ENCODE results near the gene SGTB. TPM values are rescaled to one million over a fixed set of nuclear protein-coding genes. Genes with fewer than 3 reads are reported as not detected.

SGTB gene
- total and polyA plus RNA-seq, 7 experiments from 2014 or later = 12.8 to 59.5 (median 41.6) TPM

DNA sequence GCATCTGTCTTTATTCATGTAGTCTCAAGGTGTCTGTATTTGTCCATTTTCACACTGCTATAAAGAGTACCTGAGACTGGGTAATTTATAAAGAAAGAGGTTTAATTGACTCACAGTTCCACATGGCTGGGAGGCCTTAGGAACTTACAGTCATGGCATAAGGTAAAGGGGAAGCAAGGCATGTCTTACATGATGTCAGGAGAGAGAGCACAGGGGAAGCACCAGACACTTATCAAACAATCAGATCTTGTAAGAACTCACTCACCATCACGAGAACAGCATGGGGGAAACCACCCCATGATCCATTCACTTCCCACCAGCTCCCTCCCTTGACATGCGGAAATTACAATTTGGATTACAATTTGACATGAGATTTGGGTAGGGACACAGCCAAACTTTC, 44.3 kb upstream of the SGTB start:
- intact Hi-C loops (cut with micrococcal nuclease) = no loop called here
- Mint-ChIP-seq H3K27ac (no peak overlapping the region), H3K27me3 (no peaks in the 10 kb centered on the region), H3K4me1 (peaks cover 0 to 16% (median under 1%) of the 10 kb centered on the region in 7 donors), H3K9me3 (peaks cover 0 to 13% (median 6%) of the 10 kb centered on the region in 11 donors), H3K4me3 (no peak overlapping the region), H3K36me3 (peaks cover 7 to 27% (median 13%) of the 10 kb centered on the region in 5 donors)
- H3K27ac ChIP-seq (ENCODE audit: low read depth, low read length) = no peak overlapping the region
- H3K4me3 ChIP-seq (ENCODE audit: low read length) = no peak overlapping the region
- no peaks in the 10 kb centered on the region for H3K36me3 ChIP-seq (ENCODE audit: control insufficient read depth in 2 of 3, insufficient read depth in 3 of 3, low read length in 3 of 3)
- H3K27me3 ChIP-seq (ENCODE audit: control insufficient read depth in 2 of 2, insufficient read depth in 2 of 2, low read length in 2 of 2) = no peaks in the 10 kb centered on the region
- ChIA-PET POLR2A (interaction anchor here (0.8 to 1.3 kb wide), 2 partner anchors 9 to 159 kb away, joined by 3 read pairs; no protein-coding TSS in a partner anchor), CTCF (interaction anchor here (0.6 kb wide), 1 partner anchor 224 kb away, joined by 3 read pairs; no protein-coding TSS in a partner anchor)
- H3K9me3 ChIP-seq (ENCODE audit: control insufficient read depth in 2 of 3, low read length in 3 of 3) = no peaks in the 10 kb centered on the region
- peaks cover 0 to 4% of the 10 kb centered on the region in 2 donors for H3K4me1 ChIP-seq (ENCODE audit: control insufficient read depth in 2 of 2, insufficient read depth in 2 of 2, low read length in 2 of 2)
- DNase-seq (no peak), ATAC-seq (no peak)

DNA sequence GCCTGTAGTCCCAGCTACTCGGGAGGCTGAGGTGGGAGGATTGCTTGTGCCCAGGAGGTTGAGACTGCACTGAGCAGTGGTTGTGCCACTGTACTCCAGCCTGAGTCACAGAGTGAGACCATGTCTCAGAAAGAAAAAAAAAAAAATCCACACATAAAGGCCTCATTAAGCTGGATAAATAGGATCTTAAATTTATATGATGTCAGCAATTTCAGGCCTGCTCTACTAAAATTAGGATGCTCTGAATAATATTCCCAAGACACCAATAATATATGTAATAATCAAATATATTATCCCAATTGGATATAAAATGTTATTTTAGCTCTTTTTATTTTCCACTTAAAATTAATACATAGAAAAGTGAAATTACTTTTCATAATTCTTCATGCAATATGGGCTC, 43.7 kb upstream of the SGTB start:
- peaks cover 7 to 27% (median 13%) of the 10 kb centered on the region in 5 donors for H3K36me3 Mint-ChIP-seq
- H3K4me3 Mint-ChIP-seq = no peak overlapping the region
- H3K9me3 ChIP-seq (ENCODE audit: control insufficient read depth in 2 of 3, low read length in 3 of 3) = no peaks in the 10 kb centered on the region
- H3K27ac ChIP-seq (ENCODE audit: low read depth, low read length) = no peak overlapping the region
- DNase-seq (no peak), ATAC-seq (no peak)
- ChIA-PET POLR2A (interaction anchor here (0.8 to 1.3 kb wide), 2 partner anchors 10 to 159 kb away, joined by 3 read pairs; no protein-coding TSS in a partner anchor), CTCF (interaction anchor here (0.6 kb wide), 1 partner anchor 224 kb away, joined by 3 read pairs; no protein-coding TSS in a partner anchor)
- H3K36me3 ChIP-seq (ENCODE audit: control insufficient read depth in 2 of 3, insufficient read depth in 3 of 3, low read length in 3 of 3) = no peaks in the 10 kb centered on the region
- H3K27me3 Mint-ChIP-seq = no peaks in the 10 kb centered on the region
- no peak overlapping the region for H3K27ac Mint-ChIP-seq
- intact Hi-C loops (cut with micrococcal nuclease) = no loop called here
- H3K4me3 ChIP-seq (ENCODE audit: low read length) = no peak overlapping the region
- no peaks in the 10 kb centered on the region for H3K27me3 ChIP-seq (ENCODE audit: control insufficient read depth in 2 of 2, insufficient read depth in 2 of 2, low read length in 2 of 2)
- H3K9me3 Mint-ChIP-seq = peaks cover 0 to 13% (median 6%) of the 10 kb centered on the region in 11 donors
- H3K4me1 ChIP-seq (ENCODE audit: control insufficient read depth in 2 of 2, insufficient read depth in 2 of 2, low read length in 2 of 2) = peaks cover 0 to 4% of the 10 kb centered on the region in 2 donors
- H3K4me1 Mint-ChIP-seq = peaks cover 3 to 19% (median 6%) of the 10 kb centered on the region in 7 donors

DNA sequence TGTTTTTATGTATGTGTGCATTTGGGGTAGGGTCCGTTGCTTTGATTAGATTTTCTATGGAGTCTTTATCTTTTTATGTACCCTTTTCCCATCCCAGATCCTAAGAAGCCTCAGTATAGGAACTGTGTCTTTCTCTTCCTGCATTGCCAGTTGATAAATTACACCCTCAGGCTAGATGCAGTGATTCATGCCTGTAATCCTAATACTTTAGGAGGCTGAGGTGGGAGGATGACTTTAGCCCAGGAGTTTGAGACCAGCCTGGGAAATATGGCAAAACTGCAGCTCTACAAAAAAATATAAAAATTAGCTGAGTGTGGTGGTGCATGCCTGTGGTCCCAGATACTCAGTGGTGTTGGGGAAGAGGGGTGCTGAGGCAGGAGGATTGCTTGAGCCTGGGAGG, 40.3 kb upstream of the SGTB start:
- no peak overlapping the region for H3K27ac Mint-ChIP-seq
- POLR2A ChIA-PET = interaction anchor here (0.6 to 4.1 kb wide), 5 partner anchors 40 to 382 kb away, joined by 3 to 21 read pairs (median 4); partner anchors contain the start of genes ERBIN, NLN and SGTB
- no peak for ATAC-seq

GRCh38 chr5:65760504-65761275, 38.8 kb upstream of the SGTB start:
- Histone ChIP-seq H3K27me3 (ENCODE audit: control insufficient read depth in 2 of 2, insufficient read depth in 2 of 2, low read length in 2 of 2) (no peaks in the 10 kb centered on the region), H3K4me1 (ENCODE audit: control insufficient read depth in 2 of 2, insufficient read depth in 2 of 2, low read length in 2 of 2) (peaks cover 0 to 4% of the 10 kb centered on the region in 2 donors), H3K27ac (ENCODE audit: low read depth, low read length) (no peak overlapping the region), H3K4me3 (ENCODE audit: low read length) (no peak overlapping the region), H3K9me3 (ENCODE audit: control insufficient read depth in 2 of 3, low read length in 3 of 3) (no peaks in the 10 kb centered on the region), H3K36me3 (ENCODE audit: control insufficient read depth in 2 of 3, insufficient read depth in 3 of 3, low read length in 3 of 3) (no peaks in the 10 kb centered on the region)
- no peaks in the 10 kb centered on the region for H3K27me3 Mint-ChIP-seq
- peak overlapping the region in 3 of 10 donors; percentile 2 to 24 (median 4) for H3K4me3 Mint-ChIP-seq
- H3K4me1 Mint-ChIP-seq = peaks cover 3 to 10% (median 6%) of the 10 kb centered on the region in 7 donors
- intact Hi-C loops (cut with micrococcal nuclease) = loop anchor here (1.0 to 5.0 kb wide), 10 partner anchors 38 to 997 kb away; partner anchors contain the start of genes SREK1 (in 2 of the 2), ERBIN (in 1 of the 2), NLN (in 1 of the 2) and SGTB (in 1 of the 2)
- peak; percentile 95 for ATAC-seq
- peaks cover 0 to 4% (median 0%) of the 10 kb centered on the region in 5 donors for H3K36me3 Mint-ChIP-seq
- peak overlapping the region in 3 of 9 donors; percentile 0 to 68 (median 23) for H3K27ac Mint-ChIP-seq
- peak in 7 of 9 donors; percentile 53 to 81 (median 67) for DNase-seq
- ChIA-PET CTCF (interaction anchor here (0.6 to 2.2 kb wide), 10 partner anchors 17 to 1062 kb away, joined by 3 to 7 read pairs (median 4); no protein-coding TSS in a partner anchor), POLR2A (interaction anchor here (1.3 to 4.1 kb wide), 3 partner anchors 39 to 165 kb away, joined by 5 to 21 read pairs (median 5); partner anchors contain the start of genes ERBIN, NLN and SGTB)
- no peaks in the 10 kb centered on the region for H3K9me3 Mint-ChIP-seq

More for the DNA sequence above, 40.3 kb upstream of the SGTB start:
- no peaks in the 10 kb centered on the region for H3K27me3 ChIP-seq (ENCODE audit: control insufficient read depth in 2 of 2, insufficient read depth in 2 of 2, low read length in 2 of 2)
- no peaks in the 10 kb centered on the region for H3K27me3 Mint-ChIP-seq
- H3K9me3 Mint-ChIP-seq = peaks cover 0 to 6% (median 0%) of the 10 kb centered on the region in 11 donors
- H3K4me3 ChIP-seq (ENCODE audit: low read length) = no peak overlapping the region
- H3K9me3 ChIP-seq (ENCODE audit: control insufficient read depth in 2 of 3, low read length in 3 of 3) = no peaks in the 10 kb centered on the region
- H3K4me1 Mint-ChIP-seq = peaks cover 3 to 15% (median 10%) of the 10 kb centered on the region in 7 donors
- H3K36me3 Mint-ChIP-seq = peaks cover 0 to 13% (median 8%) of the 10 kb centered on the region in 5 donors
- peaks cover 0 to 4% of the 10 kb centered on the region in 2 donors for H3K4me1 ChIP-seq (ENCODE audit: control insufficient read depth in 2 of 2, insufficient read depth in 2 of 2, low read length in 2 of 2)
- no peak overlapping the region for H3K4me3 Mint-ChIP-seq
- H3K27ac ChIP-seq (ENCODE audit: low read depth, low read length) = no peak overlapping the region
- CTCF ChIA-PET = interaction anchor here (0.6 to 2.2 kb wide), 4 partner anchors 162 to 287 kb away, joined by 3 to 7 read pairs (median 3); no protein-coding TSS in a partner anchor
- intact Hi-C loops (cut with micrococcal nuclease) = loop anchor here in 1 of 2 donors (5.0 kb wide), 2 partner anchors 165 to 995 kb away; partner anchors contain the start of gene ERBIN
- no peaks in the 10 kb centered on the region for H3K36me3 ChIP-seq (ENCODE audit: control insufficient read depth in 2 of 3, insufficient read depth in 3 of 3, low read length in 3 of 3)
- DNase-seq = no peak

- H3K4me3 ChIP-seq (ENCODE audit: low read length) = no peak overlapping the region
- intact Hi-C loops (cut with micrococcal nuclease) = no loop called here
- no peak overlapping the region for H3K27ac ChIP-seq (ENCODE audit: low read depth, low read length)
- ATAC-seq (no peak), DNase-seq (no peak)
- ChIA-PET POLR2A (interaction anchor here (4.1 kb wide), 1 partner anchor 167 kb away, joined by 21 read pairs; the partner anchor contains the start of gene ERBIN), CTCF (interaction anchor here (0.5 to 1.2 kb wide), 2 partner anchors 263 to 528 kb away, joined by 3 read pairs; no protein-coding TSS in a partner anchor)
- H3K27ac Mint-ChIP-seq = no peak overlapping the region
- H3K27me3 ChIP-seq (ENCODE audit: control insufficient read depth in 2 of 2, insufficient read depth in 2 of 2, low read length in 2 of 2) = no peaks in the 10 kb centered on the region
- H3K4me1 ChIP-seq (ENCODE audit: control insufficient read depth in 2 of 2, insufficient read depth in 2 of 2, low read length in 2 of 2) = peaks cover 0 to 4% of the 10 kb centered on the region in 2 donors
- H3K36me3 Mint-ChIP-seq = peaks cover 0 to 4% (median 0%) of the 10 kb centered on the region in 5 donors
- peaks cover 3 to 10% (median 6%) of the 10 kb centered on the region in 7 donors for H3K4me1 Mint-ChIP-seq
- H3K9me3 ChIP-seq (ENCODE audit: control insufficient read depth in 2 of 3, low read length in 3 of 3) = no peaks in the 10 kb centered on the region
- no peak overlapping the region for H3K4me3 Mint-ChIP-seq
- H3K27me3 Mint-ChIP-seq = no peaks in the 10 kb centered on the region
- H3K36me3 ChIP-seq (ENCODE audit: control insufficient read depth in 2 of 3, insufficient read depth in 3 of 3, low read length in 3 of 3) = no peaks in the 10 kb centered on the region
- H3K9me3 Mint-ChIP-seq = no peaks in the 10 kb centered on the region
Measured at GRCh38 chr5:65758546-65759144, 36.7 kb upstream of the SGTB start.

DNA sequence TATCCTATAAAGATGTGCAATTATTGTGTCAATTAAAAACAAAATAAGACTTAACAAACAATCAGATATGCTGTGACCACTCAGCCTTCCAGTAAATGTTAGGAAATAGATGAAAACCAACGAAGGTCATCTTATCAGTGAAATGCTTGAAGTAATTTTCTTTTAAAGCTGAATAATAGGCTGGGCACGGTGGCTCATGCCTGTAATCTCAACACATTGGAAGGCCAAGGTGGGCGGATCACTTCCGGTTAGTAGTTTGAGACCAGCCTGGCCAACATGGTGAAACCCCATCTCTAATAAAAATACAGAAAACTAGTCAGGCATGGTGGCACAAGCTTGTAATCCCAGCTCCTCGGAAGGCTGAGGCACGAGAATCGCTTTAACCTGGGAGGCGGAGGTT, 31.3 kb upstream of the SGTB start:
- no peak for DNase-seq
- H3K27me3 ChIP-seq (ENCODE audit: control insufficient read depth in 2 of 2, insufficient read depth in 2 of 2, low read length in 2 of 2) = no peaks in the 10 kb centered on the region
- no peaks in the 10 kb centered on the region for H3K9me3 ChIP-seq (ENCODE audit: control insufficient read depth in 2 of 3, low read length in 3 of 3)
- CTCF ChIA-PET = no interaction called here
- Mint-ChIP-seq H3K36me3 (peaks cover 0 to 6% (median 0%) of the 10 kb centered on the region in 5 donors), H3K27ac (no peak overlapping the region), H3K4me3 (no peak overlapping the region), H3K27me3 (peaks cover 0 to 4% (median 0%) of the 10 kb centered on the region in 5 donors), H3K4me1 (peaks cover 0 to 11% (median 9%) of the 10 kb centered on the region in 7 donors), H3K9me3 (peaks cover 0 to 2% (median 0%) of the 10 kb centered on the region in 11 donors)
- H3K36me3 ChIP-seq (ENCODE audit: control insufficient read depth in 2 of 3, insufficient read depth in 3 of 3, low read length in 3 of 3) = no peaks in the 10 kb centered on the region
- no peaks in the 10 kb centered on the region for H3K4me1 ChIP-seq (ENCODE audit: control insufficient read depth in 2 of 2, insufficient read depth in 2 of 2, low read length in 2 of 2)
- POLR2A ChIA-PET = no interaction called here
- intact Hi-C loops (cut with micrococcal nuclease) = no loop called here
- no peak overlapping the region for H3K27ac ChIP-seq (ENCODE audit: low read depth, low read length)
- no peak overlapping the region for H3K4me3 ChIP-seq (ENCODE audit: low read length)
- ATAC-seq = no peak
